ENCODE results near the gene SMYD3. TPM values are rescaled to one million over a fixed set of nuclear protein-coding genes. Genes with fewer than 3 reads are reported as not detected.

Gene SMYD3
- total and polyA plus RNA-seq, 9 of the 15 experiments (the other 6 are each of a cell fraction or from before 2014, with no cell fraction given), result 128 to 440 (median 197) TPM

DNA sequence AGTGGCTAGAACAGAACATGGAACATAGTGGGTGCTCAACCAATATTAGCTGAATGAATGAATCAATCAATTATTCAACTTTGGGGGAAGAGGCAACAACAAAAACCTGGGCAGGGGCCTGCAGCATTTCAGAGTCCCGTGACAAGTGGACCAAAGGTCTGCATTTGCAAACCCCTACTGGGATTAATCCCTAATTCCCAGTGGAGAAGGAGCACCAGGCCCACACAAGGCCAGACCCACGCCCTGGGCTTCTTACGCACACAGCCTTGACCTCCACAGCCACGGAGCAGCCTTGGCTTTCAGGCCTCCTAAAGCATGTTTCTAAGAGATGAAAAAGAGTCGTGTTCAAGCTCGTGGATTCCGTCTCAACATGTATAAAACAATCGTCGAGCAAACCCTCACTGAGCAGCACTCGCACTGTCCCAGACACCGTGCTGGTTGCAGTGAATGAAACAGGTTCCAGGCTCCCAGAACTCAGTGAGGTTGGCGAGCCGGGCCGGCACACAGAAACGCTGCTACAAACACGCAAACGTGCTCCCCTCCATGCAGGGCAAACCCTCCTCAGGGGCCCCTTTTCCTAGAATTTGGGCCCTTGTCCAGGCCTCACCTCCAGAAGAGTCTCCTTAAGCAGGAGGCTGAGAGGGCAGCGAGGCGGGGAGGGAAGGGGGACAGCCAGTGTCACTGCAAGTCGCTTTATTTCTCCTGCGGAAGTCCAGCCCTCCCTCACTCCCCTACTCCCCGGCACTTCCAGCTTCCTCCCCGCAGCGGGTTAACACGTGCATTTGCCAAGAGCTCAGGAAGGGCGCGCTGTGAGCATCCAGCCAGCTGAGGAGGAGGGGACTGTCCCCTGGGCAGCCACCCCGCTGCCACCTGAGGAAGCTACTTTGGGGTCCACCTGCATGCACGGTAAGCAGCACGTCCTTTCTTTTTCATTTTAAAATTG is 795.8 kb downstream of the SMYD3 start (continued):
- TF ChIP-seq, protein P1, sequence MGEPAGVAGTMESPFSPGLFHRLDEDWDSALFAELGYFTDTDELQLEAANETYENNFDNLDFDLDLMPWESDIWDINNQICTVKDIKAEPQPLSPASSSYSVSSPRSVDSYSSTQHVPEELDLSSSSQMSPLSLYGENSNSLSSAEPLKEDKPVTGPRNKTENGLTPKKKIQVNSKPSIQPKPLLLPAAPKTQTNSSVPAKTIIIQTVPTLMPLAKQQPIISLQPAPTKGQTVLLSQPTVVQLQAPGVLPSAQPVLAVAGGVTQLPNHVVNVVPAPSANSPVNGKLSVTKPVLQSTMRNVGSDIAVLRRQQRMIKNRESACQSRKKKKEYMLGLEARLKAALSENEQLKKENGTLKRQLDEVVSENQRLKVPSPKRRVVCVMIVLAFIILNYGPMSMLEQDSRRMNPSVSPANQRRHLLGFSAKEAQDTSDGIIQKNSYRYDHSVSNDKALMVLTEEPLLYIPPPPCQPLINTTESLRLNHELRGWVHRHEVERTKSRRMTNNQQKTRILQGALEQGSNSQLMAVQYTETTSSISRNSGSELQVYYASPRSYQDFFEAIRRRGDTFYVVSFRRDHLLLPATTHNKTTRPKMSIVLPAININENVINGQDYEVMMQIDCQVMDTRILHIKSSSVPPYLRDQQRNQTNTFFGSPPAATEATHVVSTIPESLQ (CRISPR knock-in tag; IDR thresholded peaks at IDR 0.05), result no peak
- TF ChIP-seq, protein P2, sequence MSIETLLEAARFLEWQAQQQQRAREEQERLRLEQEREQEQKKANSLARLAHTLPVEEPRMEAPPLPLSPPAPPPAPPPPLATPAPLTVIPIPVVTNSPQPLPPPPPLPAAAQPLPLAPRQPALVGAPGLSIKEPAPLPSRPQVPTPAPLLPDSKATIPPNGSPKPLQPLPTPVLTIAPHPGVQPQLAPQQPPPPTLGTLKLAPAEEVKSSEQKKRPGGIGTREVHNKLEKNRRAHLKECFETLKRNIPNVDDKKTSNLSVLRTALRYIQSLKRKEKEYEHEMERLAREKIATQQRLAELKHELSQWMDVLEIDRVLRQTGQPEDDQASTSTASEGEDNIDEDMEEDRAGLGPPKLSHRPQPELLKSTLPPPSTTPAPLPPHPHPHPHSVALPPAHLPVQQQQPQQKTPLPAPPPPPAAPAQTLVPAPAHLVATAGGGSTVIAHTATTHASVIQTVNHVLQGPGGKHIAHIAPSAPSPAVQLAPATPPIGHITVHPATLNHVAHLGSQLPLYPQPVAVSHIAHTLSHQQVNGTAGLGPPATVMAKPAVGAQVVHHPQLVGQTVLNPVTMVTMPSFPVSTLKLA (conservative IDR thresholded peaks at IDR 0.05), result no peak
- no peak for TF ChIP-seq SNIP1 (IDR thresholded peaks at IDR 0.05; ENCODE audit: low read depth)
- no peak for TF ChIP-seq RCOR1 (IDR thresholded peaks at IDR 0.05; ENCODE audit: borderline replicate concordance in 1 of 2, low read depth in 2 of 2, low read length in 2 of 2)
- TF ChIP-seq ZEB2 (IDR thresholded peaks at IDR 0.05), result no peak
- TF ChIP-seq GABPA (tag; conservative IDR thresholded peaks at IDR 0.05; ENCODE audit: low read depth), result peak; percentile 36; the same call in 1 of the 2 replicates
- TF ChIP-seq, protein P3, sequence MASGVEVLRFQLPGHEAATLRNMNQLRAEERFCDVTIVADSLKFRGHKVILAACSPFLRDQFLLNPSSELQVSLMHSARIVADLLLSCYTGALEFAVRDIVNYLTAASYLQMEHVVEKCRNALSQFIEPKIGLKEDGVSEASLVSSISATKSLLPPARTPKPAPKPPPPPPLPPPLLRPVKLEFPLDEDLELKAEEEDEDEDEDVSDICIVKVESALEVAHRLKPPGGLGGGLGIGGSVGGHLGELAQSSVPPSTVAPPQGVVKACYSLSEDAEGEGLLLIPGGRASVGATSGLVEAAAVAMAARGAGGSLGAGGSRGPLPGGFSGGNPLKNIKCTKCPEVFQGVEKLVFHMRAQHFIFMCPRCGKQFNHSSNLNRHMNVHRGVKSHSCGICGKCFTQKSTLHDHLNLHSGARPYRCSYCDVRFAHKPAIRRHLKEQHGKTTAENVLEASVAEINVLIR (CRISPR knock-in tag; IDR thresholded peaks at IDR 0.05), result no peak
- no peak for TF ChIP-seq NEUROD1 (IDR thresholded peaks at IDR 0.05; ENCODE audit: borderline replicate concordance, low read depth, low read length, partially characterized antibody)
- no peak for TF ChIP-seq FOXJ2 (tag; IDR thresholded peaks at IDR 0.05)

Measured in K562 (cell line).